HG03469 (cell line): ENCODE data around the gene COX7B.
"Not testable (repeated sequence)": the region's sequence is repeated elsewhere in the genome, so short reads cannot be mapped to it uniquely, and the experiment has no call there.

Experiments used
- ATAC-seq: cut with Tn5 transposase; IDR thresholded peaks from one replicate; pipeline ENCODE4 v1.9.1; 2021; ENCODE audit warnings: mild to moderate bottlenecking, moderate library complexity, moderate number of reproducible peaks; ENCODE audit not compliant: unreplicated experiment

COX7B gene

GRCh38 chrX:77945031-77945430, 45.8 kb downstream of the COX7B start:
- not testable (repeated sequence) for ATAC-seq

- ATAC-seq = no peak
Measured at GRCh38 chrX:77945910-77946545, 46.8 kb downstream of the COX7B start.

GRCh38 chrX:77946571-77946970, 47.3 kb downstream of the COX7B start:
- ATAC-seq = no peak

- no peak for ATAC-seq
Measured at GRCh38 chrX:77949840-77950239, 50.6 kb downstream of the COX7B start.

- ATAC-seq = no peak
Measured at GRCh38 chrX:77952173-77952572, 52.9 kb downstream of the COX7B start.

- no peak for ATAC-seq
Measured at GRCh38 chrX:77953302-77953701, 54.0 kb downstream of the COX7B start.

GRCh38 chrX:77953708-77954107, 54.4 kb downstream of the COX7B start:
- no peak for ATAC-seq
